ENCODE results near the gene NUB1. TPM values are rescaled to one million over a fixed set of nuclear protein-coding genes. Genes with fewer than 3 reads are reported as not detected.

The NUB1 gene
- total RNA-seq, 1 experiment from 2014 or later = 48.5 TPM

- Histone ChIP-seq H3T11ph (ENCODE audit: low read length) (no peak overlapping the region), H3K56ac (ENCODE audit: insufficient read length, low read depth, low read length) (no peak overlapping the region), H3K79me1 (ENCODE audit: insufficient read depth, low read depth, low read length, poor library complexity, severe bottlenecking) (no peaks in the 10 kb centered on the region), H3K79me2 (ENCODE audit: insufficient read depth, low read length) (no peaks in the 10 kb centered on the region), H2AK5ac (ENCODE audit: insufficient read length, low read length) (no peak overlapping the region), H2BK20ac (ENCODE audit: low read depth, low read length, poor library complexity, severe bottlenecking) (no peak overlapping the region), H4K20me1 (ENCODE audit: control insufficient read depth, insufficient read depth, insufficient read length) (no peaks in the 10 kb centered on the region), H2BK12ac (ENCODE audit: insufficient read length, low read depth, low read length) (no peak overlapping the region), H3K27me3 (ENCODE audit: insufficient read depth, low read length) (no peaks in the 10 kb centered on the region), H4K8ac (replicated peaks; ENCODE audit: insufficient read length, low read depth, low read length) (no peak overlapping the region), H2BK120ac (ENCODE audit: low read depth, low read length, poor library complexity, severe bottlenecking) (no peak overlapping the region), H3K4ac (ENCODE audit: low read depth, low read length) (no peak overlapping the region), H3K18ac (ENCODE audit: insufficient read length, low read depth, low read length) (no peak overlapping the region), H3K4me2 (ENCODE audit: insufficient read depth, insufficient read length, low read length) (no peak overlapping the region), H2BK5ac (ENCODE audit: insufficient read length, low read length) (no peak overlapping the region), H3K23me2 (ENCODE audit: insufficient read length, low read depth, low read length, poor library complexity, severe bottlenecking) (no peaks in the 10 kb centered on the region), H3K4me1 (ENCODE audit: insufficient read depth, low read length) (peaks cover 8% of the 10 kb centered on the region; the same call in 1 of the 2 replicates), H4K5ac (ENCODE audit: insufficient read length, low read depth, low read length) (no peak overlapping the region), H3K27ac (ENCODE audit: insufficient read length, low read depth, low read length) (no peak overlapping the region), H4K91ac (ENCODE audit: insufficient read length, low read depth, low read length) (no peak overlapping the region), H2AFZ (ENCODE audit: low read length) (no peak overlapping the region), H3K9ac (ENCODE audit: extremely low read depth, insufficient read length, low read length) (no peak overlapping the region), H2BK15ac (ENCODE audit: low read depth, low read length) (no peak overlapping the region), H3K14ac (ENCODE audit: insufficient read depth, low read length) (no peak overlapping the region), H3K23ac (ENCODE audit: insufficient read length, low read depth, low read length) (no peak overlapping the region), H3K9me3 (ENCODE audit: control insufficient read depth, low read depth, low read length) (no peaks in the 10 kb centered on the region)
- Mint-ChIP-seq H3K27ac (no peak overlapping the region; a peak in 1 of 7 replicates), H3K36me3 (ENCODE audit: insufficient read depth in 1 of 3, low read depth in 3 of 3) (peaks cover 0 to 9% (median 0%) of the 10 kb centered on the region in 3 experiments; a peak in 3 of 7 replicates), H3K4me3 (no peak overlapping the region), H3K4me1 (peaks cover 15 to 32% of the 10 kb centered on the region in 2 experiments), H3K27me3 (ENCODE audit: low read depth) (peaks cover 2% of the 10 kb centered on the region), H3K9me3 (peaks cover 12% of the 10 kb centered on the region in 2 experiments; a peak in 4 of 5 replicates)
- no peak for DNase-seq
- no peak for TF ChIP-seq CTCF (conservative IDR thresholded peaks at IDR 0.05)
- WGBS (ENCODE audit: extremely low coverage, insufficient read length, low lambda C conversion rate) = no CpG with 5 or more reads among the region's 3 CpGs
Observed at GRCh38 chr7:151330661-151331060, 11.0 kb upstream of the NUB1 start.
